ENCODE results near the gene EVC2.

DNA sequence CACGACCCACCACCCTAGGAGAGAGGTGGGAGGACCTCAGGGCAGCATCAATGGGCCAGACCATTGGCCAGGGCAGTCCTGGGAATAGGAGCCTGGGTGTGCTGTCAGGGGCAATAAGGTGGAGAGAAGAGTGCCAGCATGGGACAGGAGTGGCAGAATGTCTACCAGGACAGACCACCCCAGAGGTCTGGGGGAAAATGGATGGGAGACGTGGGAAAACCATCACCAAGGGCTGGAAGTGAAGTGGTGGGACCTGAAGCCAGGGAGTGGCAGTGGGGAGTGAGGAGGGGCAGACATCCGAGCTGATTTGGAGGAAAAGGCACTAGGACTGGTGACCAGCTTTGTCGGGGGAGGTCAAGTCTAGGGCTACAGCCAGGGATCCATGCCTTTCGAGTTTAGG, 993 bp downstream of the EVC2 start:
- TF ChIP-seq, protein P1, sequence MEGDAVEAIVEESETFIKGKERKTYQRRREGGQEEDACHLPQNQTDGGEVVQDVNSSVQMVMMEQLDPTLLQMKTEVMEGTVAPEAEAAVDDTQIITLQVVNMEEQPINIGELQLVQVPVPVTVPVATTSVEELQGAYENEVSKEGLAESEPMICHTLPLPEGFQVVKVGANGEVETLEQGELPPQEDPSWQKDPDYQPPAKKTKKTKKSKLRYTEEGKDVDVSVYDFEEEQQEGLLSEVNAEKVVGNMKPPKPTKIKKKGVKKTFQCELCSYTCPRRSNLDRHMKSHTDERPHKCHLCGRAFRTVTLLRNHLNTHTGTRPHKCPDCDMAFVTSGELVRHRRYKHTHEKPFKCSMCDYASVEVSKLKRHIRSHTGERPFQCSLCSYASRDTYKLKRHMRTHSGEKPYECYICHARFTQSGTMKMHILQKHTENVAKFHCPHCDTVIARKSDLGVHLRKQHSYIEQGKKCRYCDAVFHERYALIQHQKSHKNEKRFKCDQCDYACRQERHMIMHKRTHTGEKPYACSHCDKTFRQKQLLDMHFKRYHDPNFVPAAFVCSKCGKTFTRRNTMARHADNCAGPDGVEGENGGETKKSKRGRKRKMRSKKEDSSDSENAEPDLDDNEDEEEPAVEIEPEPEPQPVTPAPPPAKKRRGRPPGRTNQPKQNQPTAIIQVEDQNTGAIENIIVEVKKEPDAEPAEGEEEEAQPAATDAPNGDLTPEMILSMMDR (conservative IDR thresholded peaks at IDR 0.05; ENCODE audit: low read depth, low read length), result no peak
- no peak for TF ChIP-seq EZH2 (IDR thresholded peaks at IDR 0.05; ENCODE audit: borderline replicate concordance, low read depth, low read length, poor library complexity, severe bottlenecking)
